GM12864 (cell line): ENCODE results near the gene LPCAT3.

Source experiments
- DNase-seq: peaks from one replicate; pipeline ENCODE4 v3.0.0-alpha.2; 2011; ENCODE audit warnings: low read depth
- H3K4me3 ChIP-seq: 2 replicates; pipeline ENCODE4 v1.5.1; 2011; ENCODE audit warnings: mild to moderate bottlenecking, low read depth, low read length, control low read depth
- TF ChIP-seq, protein P1 (sequence below): IDR thresholded peaks from 2 replicates; pipeline ENCODE4 v1.5.1; 2011; ENCODE audit warnings: low read depth, mild to moderate bottlenecking, moderate library complexity, low read length, control low read depth, inconsistent platforms; ENCODE audit errors: missing control alignments

LPCAT3 gene

DNA sequence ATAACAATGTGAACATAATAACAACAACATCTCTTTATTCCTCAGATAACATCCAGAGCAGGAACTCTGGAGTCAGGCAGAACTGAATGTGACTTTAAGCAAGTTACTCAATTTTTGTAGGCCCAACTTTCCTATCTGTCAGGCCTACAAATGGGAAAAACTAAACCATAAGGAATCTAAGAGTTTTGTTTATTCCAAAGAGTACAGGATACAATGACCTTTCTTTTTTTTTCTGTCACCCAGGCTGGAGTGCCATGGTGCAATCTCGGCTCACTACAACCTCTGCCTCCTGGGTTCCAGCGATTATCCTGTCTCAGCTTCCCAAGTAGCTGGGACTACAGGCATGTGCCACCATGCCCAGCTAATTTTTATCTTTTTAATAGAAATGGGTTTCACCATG lies 9.4 kb downstream of the LPCAT3 start:
- no peak overlapping the region for H3K4me3 ChIP-seq
- TF ChIP-seq, protein P1, sequence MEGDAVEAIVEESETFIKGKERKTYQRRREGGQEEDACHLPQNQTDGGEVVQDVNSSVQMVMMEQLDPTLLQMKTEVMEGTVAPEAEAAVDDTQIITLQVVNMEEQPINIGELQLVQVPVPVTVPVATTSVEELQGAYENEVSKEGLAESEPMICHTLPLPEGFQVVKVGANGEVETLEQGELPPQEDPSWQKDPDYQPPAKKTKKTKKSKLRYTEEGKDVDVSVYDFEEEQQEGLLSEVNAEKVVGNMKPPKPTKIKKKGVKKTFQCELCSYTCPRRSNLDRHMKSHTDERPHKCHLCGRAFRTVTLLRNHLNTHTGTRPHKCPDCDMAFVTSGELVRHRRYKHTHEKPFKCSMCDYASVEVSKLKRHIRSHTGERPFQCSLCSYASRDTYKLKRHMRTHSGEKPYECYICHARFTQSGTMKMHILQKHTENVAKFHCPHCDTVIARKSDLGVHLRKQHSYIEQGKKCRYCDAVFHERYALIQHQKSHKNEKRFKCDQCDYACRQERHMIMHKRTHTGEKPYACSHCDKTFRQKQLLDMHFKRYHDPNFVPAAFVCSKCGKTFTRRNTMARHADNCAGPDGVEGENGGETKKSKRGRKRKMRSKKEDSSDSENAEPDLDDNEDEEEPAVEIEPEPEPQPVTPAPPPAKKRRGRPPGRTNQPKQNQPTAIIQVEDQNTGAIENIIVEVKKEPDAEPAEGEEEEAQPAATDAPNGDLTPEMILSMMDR = no peak

DNA sequence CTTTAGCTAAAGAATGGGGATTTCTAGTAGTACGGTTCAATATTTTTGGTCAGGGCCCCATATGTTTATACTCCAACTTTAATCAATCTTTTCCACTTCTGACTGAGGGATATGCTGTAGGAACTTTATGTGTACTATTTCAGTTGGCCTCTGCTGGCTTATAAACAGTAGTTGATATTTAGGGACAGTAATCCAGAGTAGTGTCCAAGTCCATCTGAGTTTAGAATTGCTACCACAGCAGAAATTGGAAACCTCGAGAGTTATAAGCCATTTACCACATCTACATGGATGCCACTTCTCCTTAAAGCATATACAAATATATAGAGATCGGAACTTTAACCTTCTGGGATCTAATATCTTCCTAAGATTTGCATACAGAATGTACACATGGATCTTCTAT lies 11.6 kb downstream of the LPCAT3 start:
- no peak for DNase-seq
- no peak overlapping the region for H3K4me3 ChIP-seq
- TF ChIP-seq, protein P1 = no peak

More for the DNA sequence above, 9.4 kb downstream of the LPCAT3 start:
- DNase-seq = no peak

DNA sequence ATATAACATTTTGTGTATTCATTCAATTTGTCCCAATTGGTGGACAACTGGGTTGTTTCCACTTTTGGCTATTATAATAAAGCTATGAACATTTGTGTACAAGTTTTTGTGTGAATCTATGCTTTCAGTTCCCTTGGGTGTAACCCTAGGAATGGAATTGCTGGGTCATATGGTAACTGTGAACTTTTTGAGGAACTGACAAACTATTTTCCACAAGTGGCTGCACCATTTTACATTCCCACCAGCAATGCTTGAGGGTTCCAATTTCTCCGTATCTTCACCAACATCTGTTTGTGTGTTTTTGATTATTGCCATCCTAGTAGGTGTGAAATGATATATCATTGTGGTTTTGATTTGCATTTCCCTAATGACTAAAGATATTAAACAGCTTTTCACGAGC lies 13.0 kb downstream of the LPCAT3 start:
- H3K4me3 ChIP-seq = no peak overlapping the region
- TF ChIP-seq, protein P1 = no peak
- no peak for DNase-seq

- no peak for DNase-seq
- no peak overlapping the region for H3K4me3 ChIP-seq
- TF ChIP-seq, protein P1 = no peak
Observed at GRCh38 chr12:7004840-7005239, 13.4 kb downstream of the LPCAT3 start.

DNA sequence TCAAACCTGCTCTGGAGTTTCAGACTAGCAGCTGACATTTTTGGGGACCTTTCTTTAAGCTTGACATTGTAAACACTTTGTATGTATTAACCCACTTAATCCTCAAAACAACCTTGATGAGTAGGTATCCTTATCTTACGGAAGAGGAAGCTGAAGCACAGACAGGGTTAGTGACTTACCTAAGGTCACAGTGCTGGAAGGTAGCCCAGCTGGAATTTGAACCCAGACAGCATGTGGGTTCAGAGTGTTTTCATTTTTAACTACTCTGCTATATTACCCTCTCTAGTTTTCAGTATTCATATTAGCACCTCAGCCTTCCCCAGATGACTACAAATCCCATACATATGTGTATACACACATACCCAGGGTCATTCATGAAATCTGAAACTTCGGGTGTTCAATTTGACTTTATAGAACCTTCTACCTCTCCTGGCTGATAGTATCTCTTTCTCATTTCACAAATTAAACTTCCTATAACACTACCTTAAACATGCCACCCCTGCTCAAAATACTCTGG lies 13.9 kb downstream of the LPCAT3 start:
- TF ChIP-seq, protein P1 = no peak
- no peak overlapping the region for H3K4me3 ChIP-seq
- DNase-seq = no peak

DNA sequence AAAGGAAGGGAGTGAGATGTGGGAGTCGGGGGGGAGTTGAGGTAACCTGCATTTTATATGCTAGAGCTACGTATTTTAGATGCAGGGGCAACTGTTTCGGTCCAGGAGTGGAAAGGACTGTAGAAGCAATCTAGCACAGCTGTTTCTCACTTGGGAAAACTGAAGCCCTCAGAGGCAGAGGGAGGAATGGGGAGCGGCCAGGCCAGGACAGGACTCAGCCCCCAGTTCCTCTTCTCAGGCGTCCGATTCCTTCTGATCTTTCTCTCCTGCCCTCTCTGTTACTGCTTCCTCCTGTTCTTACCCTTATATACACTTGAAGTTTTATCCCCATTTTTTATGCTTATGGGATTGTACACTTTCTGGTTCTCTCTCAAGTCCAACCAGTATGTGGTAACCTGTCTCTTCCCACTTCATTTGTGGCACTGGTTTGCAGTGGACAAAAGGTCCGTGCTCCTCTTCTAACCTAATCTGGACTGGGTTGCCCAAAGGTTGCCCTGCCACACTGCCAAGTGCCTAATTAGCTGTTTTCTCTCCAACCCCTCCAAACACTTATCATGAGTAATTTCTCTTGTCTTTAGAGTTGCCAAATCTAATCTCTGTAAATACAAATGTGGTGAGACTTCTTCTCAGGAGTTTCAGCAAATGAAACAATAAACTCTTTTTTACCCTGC lies 16.2 kb downstream of the LPCAT3 start:
- H3K4me3 ChIP-seq = no peak overlapping the region
- TF ChIP-seq, protein P1 = no peak
- DNase-seq = no peak

GRCh38 chr12:6998715-6999451 lies 19.4 kb downstream of the LPCAT3 start:
- TF ChIP-seq, protein P1 = no peak
- no peak overlapping the region for H3K4me3 ChIP-seq
- DNase-seq = no peak
